ENCODE measurements around the gene ERCC4. TPM values are rescaled to one million over a fixed set of nuclear protein-coding genes. Genes with fewer than 3 reads are reported as not detected.

Gene ERCC4
- total RNA-seq, 4 donors from 2014 or later: 2.5 to 13.2 (median 4.8) TPM

GRCh38 chr16:13968835-13969234 is 48.9 kb downstream of the ERCC4 start:
- no peak for DNase-seq
- TF ChIP-seq CTCF (IDR thresholded peaks at IDR 0.05): no peak
- TF ChIP-seq POLR2A (IDR thresholded peaks at IDR 0.05): no peak
- H3K4me3 ChIP-seq: no peak overlapping the region
- no peaks in the 10 kb centered on the region for H3K27me3 ChIP-seq
- H3K36me3 ChIP-seq: no peaks in the 10 kb centered on the region
- H3K4me1 ChIP-seq: no peaks in the 10 kb centered on the region
- no peaks in the 10 kb centered on the region for H3K9me3 ChIP-seq
- no peak overlapping the region for H3K27ac ChIP-seq

- Histone ChIP-seq H3K27me3 (no peaks in the 10 kb centered on the region), H3K36me3 (no peaks in the 10 kb centered on the region), H3K9me3 (no peaks in the 10 kb centered on the region), H3K4me3 (no peak overlapping the region), H3K27ac (no peak overlapping the region), H3K4me1 (no peaks in the 10 kb centered on the region)
- DNase-seq: no peak
- no peak for TF ChIP-seq CTCF (IDR thresholded peaks at IDR 0.05)
- no peak for TF ChIP-seq POLR2A (IDR thresholded peaks at IDR 0.05)
These were observed 49.8 kb downstream of the ERCC4 start for GRCh38 chr16:13969711-13970110.

GRCh38 chr16:13970708-13971422 is 50.9 kb downstream of the ERCC4 start:
- no peak for DNase-seq
- Histone ChIP-seq H3K4me1 (no peaks in the 10 kb centered on the region), H3K9me3 (no peaks in the 10 kb centered on the region)

GRCh38 chr16:13973321-13974023 is 53.5 kb downstream of the ERCC4 start:
- H3K27me3 ChIP-seq: no peaks in the 10 kb centered on the region
- no peak overlapping the region for H3K4me3 ChIP-seq
- DNase-seq: no peak
- no peak overlapping the region for H3K27ac ChIP-seq
- no peaks in the 10 kb centered on the region for H3K36me3 ChIP-seq
- no peaks in the 10 kb centered on the region for H3K9me3 ChIP-seq
- TF ChIP-seq CTCF (IDR thresholded peaks at IDR 0.05) (no peak), POLR2A (IDR thresholded peaks at IDR 0.05) (no peak)
- no peaks in the 10 kb centered on the region for H3K4me1 ChIP-seq

More at GRCh38 chr16:13970708-13971422, 50.9 kb downstream of the ERCC4 start:
- no peak for TF ChIP-seq POLR2A (IDR thresholded peaks at IDR 0.05)
- no peak for TF ChIP-seq CTCF (IDR thresholded peaks at IDR 0.05)
- Histone ChIP-seq H3K27ac (no peak overlapping the region), H3K4me3 (no peak overlapping the region), H3K36me3 (no peaks in the 10 kb centered on the region), H3K27me3 (no peaks in the 10 kb centered on the region)

GRCh38 chr16:13977177-13977576 is 57.2 kb downstream of the ERCC4 start:
- DNase-seq: no peak
- Histone ChIP-seq H3K27me3 (no peaks in the 10 kb centered on the region), H3K27ac (no peak overlapping the region), H3K4me3 (no peak overlapping the region), H3K36me3 (no peaks in the 10 kb centered on the region), H3K9me3 (no peaks in the 10 kb centered on the region), H3K4me1 (no peaks in the 10 kb centered on the region)
- TF ChIP-seq CTCF (IDR thresholded peaks at IDR 0.05): no peak
- no peak for TF ChIP-seq POLR2A (IDR thresholded peaks at IDR 0.05)

All from Peyer's patch (tissue), 4 donors.